Kidney (tissue), 14 donors: ENCODE results near the gene CMTM8. TPM values are rescaled to one million over a fixed set of nuclear protein-coding genes. Genes with fewer than 3 reads are reported as not detected.
A peak's percentile ranks its signal among the peaks of the same experiment; 100 is the strongest.
"Not testable (repeated sequence)": the region's sequence is repeated elsewhere in the genome, so short reads cannot be mapped to it uniquely, and the experiment has no call there.

ENCODE experiments used
- DNase-seq, 5 donors: peaks; one replicate each; pipeline ENCODE4 v3.0.0-alpha.2; 2013 to 2020
- FAIRE-seq: peaks from 2 replicates; lab custom pipeline; 2012; peaks lifted over from hg19 to GRCh38; lab: Jason Lieb, UNC
- H3K27ac ChIP-seq, 2 donors: one replicate each; pipeline ENCODE4 v1.7.0; 2013; ENCODE audit warnings: low read depth in 2 of 2, low read length in 2 of 2, inconsistent platforms in 1 of 2
- H3K27me3 ChIP-seq: one replicate; pipeline ENCODE4 v1.7.1; 2013; ENCODE audit warnings: low read length, inconsistent platforms; ENCODE audit not compliant: control insufficient read depth, insufficient read depth
- H3K36me3 ChIP-seq, 3 donors: one replicate each; pipeline versions ENCODE4 v1.7.0 to v1.7.1; 2013; ENCODE audit warnings: low read length in 3 of 3, control low read depth in 1 of 3, inconsistent platforms in 1 of 3; ENCODE audit not compliant: insufficient read depth in 3 of 3, control insufficient read depth in 2 of 3
- H3K4me1 ChIP-seq, 3 donors: one replicate each; pipeline versions ENCODE4 v1.7.0 to v1.7.1; 2013; ENCODE audit warnings: low read length in 3 of 3, inconsistent platforms in 1 of 3, low read depth in 1 of 3; ENCODE audit not compliant: control insufficient read depth in 2 of 3, insufficient read depth in 2 of 3
- H3K4me3 ChIP-seq, 3 donors: one replicate each; pipeline versions ENCODE4 v1.7.0 to v1.8.1; 2013; ENCODE audit warnings: low read length in 3 of 3, control low read depth in 1 of 3, inconsistent platforms in 1 of 3
- H3K9ac ChIP-seq, 3 donors: one replicate each; pipeline versions ENCODE4 v1.7.0 to v1.7.1; 2013; ENCODE audit warnings: low read length in 3 of 3, control low read depth in 1 of 3, inconsistent platforms in 1 of 3
- H3K9me3 ChIP-seq, 3 donors: one replicate each; pipeline versions ENCODE4 v1.7.0 to v1.7.1; 2013; ENCODE audit warnings: low read length in 3 of 3, control low read depth in 1 of 3, inconsistent platforms in 1 of 3; ENCODE audit not compliant: control insufficient read depth in 2 of 3, insufficient read depth in 1 of 3
- CTCF ChIP-seq: IDR thresholded peaks from 3 replicates; pipeline ENCODE4 v1.5.1; 2012; ENCODE audit warnings: mild to moderate bottlenecking, moderate library complexity, borderline replicate concordance; ENCODE audit not compliant: insufficient read depth; ENCODE audit errors: extremely low read depth
- intact Hi-C: fragments of 100-400 bp; cut with DNase I; formaldehyde crosslinking; loops from one replicate; pipeline ENCODE4 v1.11.1; 2022
- polyA plus RNA-seq: library from polyadenylated mRNA; stranded (reverse); fragments of 350-450 nt; fragmentation: Illumina TruSeq; extraction: RNeasy Lipid Tissue Mini Kit (QIAGEN cat#74804); gene quantifications from one replicate; pipeline ENCODE4 v1.2.3, GENCODE V29; 2014; ENCODE audit warnings: low read depth, low replicate concordance; ENCODE audit not compliant: insufficient read depth
- total RNA-seq: library from RNA; stranded (reverse); fragmentation: NEBNext Ultra II Directional; extraction: Animal tissue kit (Norgen Biotek cat#: 25700); gene quantifications from one replicate; pipeline ENCODE4 v1.2.1, GENCODE V29; 2021
- donor health status: control.
- donor health status: control.
- donor health status: control.
- donor health status: control.
- donor health status: control.
- donor health status: DM: yes; HTN: yes; CAD: no.
- donor health status: Normal renal cell carcinoma (clear cell type).

The CMTM8 gene
- total and polyA plus RNA-seq, 2 donors from 2014 or later = 5.4 to 9.6 TPM

DNA sequence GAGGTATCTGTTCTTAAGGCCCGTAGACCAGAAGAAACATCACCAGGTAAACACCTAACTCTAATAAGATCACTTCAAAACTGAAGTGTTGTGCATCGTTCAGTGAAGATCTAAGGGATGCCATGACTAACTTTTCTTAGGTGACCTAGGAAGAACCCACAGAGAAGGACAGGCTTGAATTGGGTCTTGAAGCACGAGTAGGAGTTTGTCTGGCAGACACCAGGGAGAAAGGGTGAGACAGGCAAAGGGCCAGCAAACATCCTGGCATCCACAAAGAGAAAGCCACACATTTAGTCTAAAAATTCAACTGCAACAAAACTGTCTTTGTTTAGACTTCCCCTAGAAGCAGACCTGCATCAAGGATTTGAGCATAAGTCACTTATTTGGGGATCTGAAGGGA, 15.5 kb upstream of the CMTM8 start:
- intact Hi-C loops = no loop called here
- Histone ChIP-seq H3K36me3 (no peaks in the 10 kb centered on the region), H3K4me3 (no peak overlapping the region), H3K4me1 (no peaks in the 10 kb centered on the region), H3K27me3 (no peaks in the 10 kb centered on the region), H3K27ac (no peak overlapping the region), H3K9me3 (peaks cover 0 to 6% (median 0%) of the 10 kb centered on the region in 3 donors), H3K9ac (no peak overlapping the region)
- DNase-seq (no peak), FAIRE-seq (no peak)
- TF ChIP-seq CTCF = no peak

DNA sequence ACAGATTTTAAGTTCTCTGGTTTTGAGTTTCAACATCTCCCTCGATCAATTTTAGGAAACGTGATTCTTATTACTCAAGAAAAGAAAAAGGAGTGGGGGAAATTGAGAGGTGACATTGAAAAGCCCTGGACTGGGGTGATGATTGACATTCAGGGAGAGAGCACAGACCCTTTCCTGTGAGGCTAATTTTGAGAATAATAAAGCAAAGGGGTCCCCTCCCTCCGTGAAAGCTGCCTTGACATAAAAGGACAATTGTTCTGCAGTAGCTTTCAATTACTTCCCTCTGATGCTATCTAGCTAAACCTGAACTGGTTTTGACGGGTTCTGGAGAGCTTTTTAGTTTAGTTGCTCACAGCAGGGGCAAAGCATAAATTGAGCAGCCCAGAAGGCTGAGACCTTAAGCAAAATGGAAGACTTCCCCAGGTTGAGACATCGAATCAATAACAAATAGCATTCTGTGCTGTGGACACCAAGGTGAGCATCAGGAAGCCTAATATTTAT, 14.4 kb upstream of the CMTM8 start:
- Histone ChIP-seq H3K36me3 (no peaks in the 10 kb centered on the region), H3K4me3 (no peak overlapping the region), H3K9ac (no peak overlapping the region), H3K27me3 (no peaks in the 10 kb centered on the region), H3K4me1 (no peaks in the 10 kb centered on the region), H3K27ac (no peak overlapping the region), H3K9me3 (peaks cover 0 to 5% (median 0%) of the 10 kb centered on the region in 3 donors)
- DNase-seq = peak in 2 of 5 donors; percentile 48 to 51
- TF ChIP-seq CTCF = no peak
- intact Hi-C loops = no loop called here
- no peak for FAIRE-seq

GRCh38 chr3:32226875-32227500, 11.5 kb upstream of the CMTM8 start:
- Histone ChIP-seq H3K27ac (no peak overlapping the region), H3K27me3 (no peaks in the 10 kb centered on the region), H3K4me3 (no peak overlapping the region), H3K9ac (no peak overlapping the region), H3K36me3 (no peaks in the 10 kb centered on the region), H3K9me3 (no peaks in the 10 kb centered on the region), H3K4me1 (no peaks in the 10 kb centered on the region)
- intact Hi-C loops = no loop called here
- no peak for FAIRE-seq
- no peak for DNase-seq
- TF ChIP-seq CTCF = no peak

DNA sequence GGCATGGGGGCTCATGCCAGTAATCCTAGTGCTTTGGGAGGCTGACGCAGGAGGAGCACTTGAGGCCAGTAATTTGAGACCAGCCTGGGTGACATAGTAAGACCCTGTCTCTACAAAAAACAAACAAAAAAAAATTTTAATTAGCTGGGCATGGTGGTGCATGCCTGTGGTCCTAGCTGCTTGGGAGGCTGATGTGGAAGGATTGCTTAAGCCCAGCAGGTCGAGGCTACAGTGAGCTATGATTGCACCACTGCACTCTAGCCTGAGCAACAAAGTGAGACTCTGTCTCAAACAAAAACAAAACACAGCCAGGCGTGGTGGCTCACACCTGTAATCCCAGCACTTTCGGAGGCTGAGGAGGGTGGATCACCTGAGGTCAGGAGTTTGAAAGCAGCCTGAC, 9.7 kb upstream of the CMTM8 start:
- FAIRE-seq, H3K4me3 ChIP-seq: not testable (repeated sequence)

More for the DNA sequence above, 9.7 kb upstream of the CMTM8 start:
- H3K4me1 ChIP-seq, H3K9me3 ChIP-seq, H3K9ac ChIP-seq, H3K27ac ChIP-seq, DNase-seq, H3K27me3 ChIP-seq, H3K36me3 ChIP-seq, intact Hi-C loops: not testable (repeated sequence)
